Stimulated activated CD8-positive, alpha-beta memory T cell treated with anti-CD3 and anti-CD28 coated beads, Interleukin-4, amount 100 ng/mL, for 48 hours (primary cell): ENCODE measurements around the gene LHFPL3.
"Not testable (repeated sequence)": the region's sequence is repeated elsewhere in the genome, so short reads cannot be mapped to it uniquely, and the experiment has no call there.

Experiments used
- DNase-seq: peaks from one replicate; pipeline ENCODE4 v3.0.0-alpha.2; 2020

The LHFPL3 gene

DNA sequence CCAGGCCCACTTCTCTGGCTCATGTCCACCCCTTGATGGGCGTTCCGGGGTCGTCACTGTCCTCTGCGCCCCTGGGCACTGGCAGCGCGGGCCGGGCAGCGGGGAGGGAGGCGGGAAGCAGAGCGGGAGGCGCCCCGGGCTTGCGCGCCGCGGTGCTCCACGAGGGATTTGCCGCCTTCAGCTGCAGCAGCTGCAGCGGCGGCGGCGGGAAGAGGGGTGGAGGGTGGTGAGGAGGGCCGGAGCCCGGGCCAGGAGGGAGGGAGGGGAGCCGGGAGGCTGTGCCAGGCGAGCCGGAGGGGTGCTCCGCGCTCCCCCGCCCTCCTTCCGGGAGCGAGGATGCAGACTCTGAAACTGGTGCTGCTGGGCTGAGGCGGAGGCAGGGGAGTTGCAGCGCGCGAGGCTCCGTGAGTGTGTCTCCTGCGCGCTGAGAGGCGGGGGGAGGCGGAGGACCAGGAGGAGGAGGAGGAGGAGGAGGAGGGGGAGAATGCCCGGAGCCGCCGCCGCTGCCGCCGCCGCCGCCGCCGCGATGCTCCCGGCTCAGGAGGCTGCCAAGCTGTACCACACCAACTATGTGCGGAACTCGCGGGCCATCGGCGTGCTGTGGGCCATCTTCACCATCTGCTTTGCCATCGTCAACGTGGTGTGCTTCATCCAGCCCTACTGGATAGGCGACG is at the start of gene LHFPL3:
Gene LHFPL3 (plus strand): TSS at position 308 of the 674 bp plus-strand sequence.
- no peak for DNase-seq

- DNase-seq, result not testable (repeated sequence)
Observed at GRCh38 chr7:104281685-104282084, 46.7 kb upstream of the LHFPL3 start.

DNA sequence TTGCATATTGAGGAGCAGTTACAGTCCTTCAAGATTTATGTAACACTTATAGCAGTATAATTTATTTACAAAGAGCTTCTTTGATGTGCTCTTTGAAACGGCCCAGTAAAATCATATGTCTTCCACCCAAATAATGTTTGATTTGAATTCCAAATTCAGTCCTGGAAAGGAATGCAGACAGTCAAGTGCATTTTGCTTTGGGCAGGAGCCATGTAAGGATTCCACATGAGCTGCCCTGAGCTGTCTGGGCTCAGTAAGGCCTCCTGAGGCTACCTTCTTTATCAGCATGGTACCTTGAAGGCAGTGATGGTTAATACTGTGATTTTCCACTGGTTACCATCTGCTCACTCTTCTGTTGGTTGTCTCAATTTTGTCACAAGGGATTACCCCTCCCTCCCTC is 41.6 kb upstream of the LHFPL3 start:
- no peak for DNase-seq

DNA sequence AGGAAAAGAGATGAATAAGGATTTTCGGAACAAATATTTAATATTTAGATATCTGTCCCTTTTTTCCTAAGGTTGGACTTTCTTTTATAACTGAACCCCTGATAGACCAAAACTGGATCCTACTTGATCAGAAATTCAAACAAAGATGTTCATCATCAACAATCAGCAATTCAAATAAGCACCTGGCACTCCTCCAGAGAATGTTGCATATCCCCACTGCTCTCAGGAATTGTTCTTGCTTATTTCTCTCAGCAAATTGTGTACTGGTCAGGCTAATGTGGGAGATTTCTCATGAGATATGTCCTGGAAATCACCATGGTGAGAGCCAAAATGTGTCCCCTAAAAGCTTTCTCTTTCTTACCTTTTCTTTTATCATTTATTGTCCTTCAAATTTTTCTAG is 40.3 kb upstream of the LHFPL3 start:
- DNase-seq, result no peak

- no peak for DNase-seq
Observed at GRCh38 chr7:104294291-104294690, 34.1 kb upstream of the LHFPL3 start.

DNA sequence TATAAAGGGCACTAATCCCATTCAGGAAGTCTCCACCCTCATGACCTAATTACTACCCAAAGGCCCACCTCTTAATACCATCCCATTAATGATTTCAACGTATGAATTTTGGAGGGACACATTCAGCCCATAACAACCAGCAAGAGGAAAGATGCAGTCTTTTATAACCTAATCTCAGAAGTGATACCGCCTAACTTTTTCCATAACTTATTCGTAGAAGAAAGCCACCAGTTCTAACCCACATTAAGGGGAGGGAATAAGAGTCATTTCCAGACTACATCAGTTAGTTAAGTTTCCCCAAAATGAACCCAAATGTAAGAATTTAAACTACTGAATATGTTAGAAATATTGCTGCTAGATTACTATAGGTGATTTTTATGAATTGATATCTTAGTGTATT is 32.1 kb upstream of the LHFPL3 start:
- no peak for DNase-seq

GRCh38 chr7:104296900-104297299 is 31.5 kb upstream of the LHFPL3 start:
- no peak for DNase-seq

- DNase-seq, result no peak
Observed at GRCh38 chr7:104299323-104299722, 29.1 kb upstream of the LHFPL3 start.

GRCh38 chr7:104299777-104300176 is 28.6 kb upstream of the LHFPL3 start:
- DNase-seq, result no peak

- no peak for DNase-seq
Observed at GRCh38 chr7:104306793-104307192, 21.6 kb upstream of the LHFPL3 start.

GRCh38 chr7:104317948-104318629 is 10.3 kb upstream of the LHFPL3 start:
- no peak for DNase-seq

- DNase-seq, result no peak
Observed at GRCh38 chr7:104327534-104327933, 869 bp upstream of the LHFPL3 start.

- DNase-seq, result no peak
Observed at GRCh38 chr7:104327938-104328295, 486 bp upstream of the LHFPL3 start.

GRCh38 chr7:104328970-104329825 is 795 bp downstream of the LHFPL3 start:
- DNase-seq, result no peak

DNA sequence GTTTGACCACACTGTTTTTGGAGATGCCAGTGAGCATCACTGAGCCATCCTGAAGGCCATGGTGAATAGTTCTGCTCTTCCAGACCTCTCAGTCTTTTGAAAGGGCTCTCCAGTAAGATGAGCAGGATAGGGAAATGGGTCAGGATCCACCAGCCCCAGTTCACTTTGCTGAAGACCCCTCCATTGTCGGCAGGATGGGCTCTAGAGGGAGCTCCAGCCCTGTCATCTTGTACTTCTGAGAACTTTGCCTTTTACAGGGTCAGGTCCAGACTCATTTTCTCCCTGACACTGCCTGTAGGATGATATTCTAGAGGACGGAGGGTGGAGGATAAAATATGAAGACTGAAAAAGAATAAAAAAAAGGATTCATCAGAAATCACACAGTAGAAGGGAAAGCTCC is 13.1 kb downstream of the LHFPL3 start:
- no peak for DNase-seq

- no peak for DNase-seq
Observed at GRCh38 chr7:104352736-104353135, 24.3 kb downstream of the LHFPL3 start.

GRCh38 chr7:104357166-104357565 is 28.8 kb downstream of the LHFPL3 start:
- DNase-seq, result no peak

DNA sequence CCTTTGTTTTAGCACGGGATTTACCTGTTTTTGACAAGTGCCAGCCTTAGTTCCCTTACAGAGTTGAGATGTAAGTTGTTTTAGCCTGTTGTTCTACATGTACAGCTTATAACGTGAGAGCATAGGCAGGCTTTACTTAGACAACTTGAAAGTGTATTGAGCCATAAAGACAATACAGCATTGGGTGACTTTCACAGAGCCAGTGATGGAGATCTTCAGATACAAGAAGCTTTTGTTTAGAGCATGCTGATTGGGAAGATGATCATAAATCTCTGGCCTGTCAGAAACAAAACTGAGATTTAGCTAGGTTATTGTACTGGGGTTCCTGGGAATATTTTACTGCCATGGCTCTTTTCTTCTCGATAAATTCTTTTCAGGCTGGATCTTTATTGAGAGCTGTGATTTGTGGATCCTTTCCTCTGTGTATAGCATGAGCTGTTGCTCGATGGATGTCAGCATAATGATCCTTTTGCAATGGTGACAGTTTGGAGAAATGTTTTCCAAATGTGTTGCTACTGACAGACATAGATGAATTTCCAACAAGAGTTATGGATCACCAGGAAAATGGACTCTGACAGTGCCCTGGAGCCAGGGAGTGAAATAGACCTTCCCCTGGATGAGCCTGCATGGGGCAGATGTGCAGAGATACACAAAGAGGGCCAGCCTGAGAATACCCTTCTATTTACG is 30.2 kb downstream of the LHFPL3 start:
- DNase-seq, result no peak

DNA sequence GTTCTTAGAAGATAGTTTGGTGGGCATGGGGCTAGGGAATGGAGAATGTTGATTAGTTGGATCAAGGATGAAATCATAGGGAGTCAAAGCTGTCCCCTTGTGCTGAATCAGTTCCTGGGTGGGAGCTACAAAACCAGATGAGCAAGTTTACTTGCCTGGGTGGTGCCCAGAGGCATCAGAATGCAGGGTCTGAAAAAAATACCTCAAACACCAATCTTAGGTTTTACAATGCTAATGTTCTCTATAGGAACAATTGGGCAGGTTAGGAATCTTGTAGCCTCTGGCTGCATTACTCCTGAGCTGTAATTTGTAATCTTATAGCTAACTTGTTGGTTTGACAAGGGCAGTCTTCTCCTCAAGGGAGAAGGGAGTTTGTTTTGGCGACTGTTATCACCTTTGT is 34.4 kb downstream of the LHFPL3 start:
- DNase-seq, result no peak

GRCh38 chr7:104363355-104363754 is 35.0 kb downstream of the LHFPL3 start:
- DNase-seq, result no peak

- DNase-seq, result no peak
Observed at GRCh38 chr7:104366390-104366789, 38.0 kb downstream of the LHFPL3 start.

DNA sequence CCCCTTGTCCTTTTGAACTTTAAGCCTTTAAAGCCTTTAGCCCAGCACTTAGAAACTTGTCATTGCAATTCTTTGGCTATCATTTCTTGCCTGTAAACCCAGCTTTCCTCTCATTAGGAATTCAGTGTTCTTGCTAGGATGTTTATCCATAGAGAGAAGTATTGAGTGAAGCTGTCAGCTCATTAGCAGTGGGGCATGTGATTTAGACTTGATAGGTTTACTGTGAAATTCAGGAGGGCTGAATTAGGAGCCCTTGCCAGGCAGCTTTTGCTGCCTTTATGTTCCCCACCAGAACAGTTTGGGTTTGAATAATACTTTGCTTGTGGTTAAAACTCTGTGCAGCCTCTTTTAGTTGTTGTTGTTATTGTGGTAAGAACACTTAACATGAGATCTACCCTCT is 39.5 kb downstream of the LHFPL3 start:
- no peak for DNase-seq
